Measurements from ENCODE around the gene DCHS1.

- TF ChIP-seq, protein P1, sequence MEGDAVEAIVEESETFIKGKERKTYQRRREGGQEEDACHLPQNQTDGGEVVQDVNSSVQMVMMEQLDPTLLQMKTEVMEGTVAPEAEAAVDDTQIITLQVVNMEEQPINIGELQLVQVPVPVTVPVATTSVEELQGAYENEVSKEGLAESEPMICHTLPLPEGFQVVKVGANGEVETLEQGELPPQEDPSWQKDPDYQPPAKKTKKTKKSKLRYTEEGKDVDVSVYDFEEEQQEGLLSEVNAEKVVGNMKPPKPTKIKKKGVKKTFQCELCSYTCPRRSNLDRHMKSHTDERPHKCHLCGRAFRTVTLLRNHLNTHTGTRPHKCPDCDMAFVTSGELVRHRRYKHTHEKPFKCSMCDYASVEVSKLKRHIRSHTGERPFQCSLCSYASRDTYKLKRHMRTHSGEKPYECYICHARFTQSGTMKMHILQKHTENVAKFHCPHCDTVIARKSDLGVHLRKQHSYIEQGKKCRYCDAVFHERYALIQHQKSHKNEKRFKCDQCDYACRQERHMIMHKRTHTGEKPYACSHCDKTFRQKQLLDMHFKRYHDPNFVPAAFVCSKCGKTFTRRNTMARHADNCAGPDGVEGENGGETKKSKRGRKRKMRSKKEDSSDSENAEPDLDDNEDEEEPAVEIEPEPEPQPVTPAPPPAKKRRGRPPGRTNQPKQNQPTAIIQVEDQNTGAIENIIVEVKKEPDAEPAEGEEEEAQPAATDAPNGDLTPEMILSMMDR (IDR thresholded peaks at IDR 0.05), result no peak
- TF ChIP-seq POLR2A (IDR thresholded peaks at IDR 0.05) (no peak), POLR2AphosphoS5 (IDR thresholded peaks at IDR 0.05) (no peak)
These were observed 53.3 kb downstream of the DCHS1 start for GRCh38 chr11:6602096-6602940.
